HepG2 (cell line): ENCODE data around the gene SAMD4A. TPM values are rescaled to one million over a fixed set of nuclear protein-coding genes. Genes with fewer than 3 reads are reported as not detected.

ENCODE experiments used
- JDP2 ChIP-seq: sonication (generic); formaldehyde crosslinking; IDR thresholded peaks from 2 replicates; pipeline ENCODE4 v1.8.1; 2022; ENCODE audit warnings: missing genetic modification reagents, borderline replicate concordance
- polyA plus RNA-seq, 8 experiments: library from polyadenylated mRNA; depleted of rRNA in 3 of 8; stranded (reverse) in 7 of 8; unstranded in 1 of 8; fragments of >200 nt; fragmentation: Illumina TruSeq in 4 of 8; extraction: Trizol in 4 of 8; gene quantifications; 2 replicates each; pipeline versions ENCODE4 v1.2.1 to v1.2.3, GENCODE V29; 2011 to 2016; ENCODE audit warnings: low read depth in 4 of 8, missing spikeins in 1 of 8, mixed read lengths in 1 of 8; ENCODE audit not compliant: insufficient read depth in 1 of 8
- total RNA-seq, 5 experiments: library from RNA; depleted of rRNA; stranded (reverse); fragments of >200 nt; fragmentation: Illumina TruSeq; extraction: Trizol; gene quantifications; 2 replicates each; pipeline ENCODE4 v1.2.3, GENCODE V29; 2016; ENCODE audit warnings: low read depth in 1 of 5
- TF ChIP-seq, protein P1 (sequence below): sonication (generic); formaldehyde crosslinking; IDR thresholded peaks from 2 replicates; pipeline ENCODE4 v1.4.0; 2020; ENCODE audit warnings: mild to moderate bottlenecking, missing genetic modification reagents
- TF ChIP-seq, protein P2 (sequence below): IDR thresholded peaks from 2 replicates; pipeline ENCODE4 v1.6.1; 2016
- TF ChIP-seq, protein P3 (sequence below): sonication (generic); formaldehyde crosslinking; IDR thresholded peaks from one replicate; pipeline ENCODE4 v1.5.1; 2020; ENCODE audit warnings: mild to moderate bottlenecking, missing genetic modification reagents; ENCODE audit errors: not compliant biosample characterization
- TF ChIP-seq, protein P4 (sequence below): sonication (generic); formaldehyde crosslinking; IDR thresholded peaks from 2 replicates; pipeline ENCODE4 v1.4.0; 2020; ENCODE audit warnings: missing genetic modification reagents

Gene SAMD4A
- total and polyA plus RNA-seq, 2 of the 13 experiments (the other 11 are each of a cell fraction or from before 2014, with no cell fraction given), result 11.8 to 13.0 TPM

DNA sequence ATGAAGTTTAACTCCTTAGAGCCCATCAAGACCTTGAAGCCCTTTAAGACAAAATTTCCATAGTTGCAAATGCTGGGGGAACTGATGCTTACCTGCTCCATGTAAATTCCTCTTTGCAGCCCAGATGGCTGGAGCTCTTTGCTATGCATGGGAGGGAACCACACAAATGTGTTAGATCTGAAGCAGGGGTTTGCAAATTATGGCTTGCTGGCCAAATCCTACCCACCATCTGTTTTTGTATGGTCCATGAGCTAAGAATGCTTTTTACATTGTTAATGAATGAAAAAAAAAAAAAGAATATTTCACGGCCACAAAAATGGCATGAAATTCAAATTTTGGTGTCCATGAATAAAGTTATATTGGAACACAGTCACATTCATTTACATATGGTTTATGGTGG is 261.1 kb downstream of the SAMD4A start (continued):
- TF ChIP-seq, protein P1, sequence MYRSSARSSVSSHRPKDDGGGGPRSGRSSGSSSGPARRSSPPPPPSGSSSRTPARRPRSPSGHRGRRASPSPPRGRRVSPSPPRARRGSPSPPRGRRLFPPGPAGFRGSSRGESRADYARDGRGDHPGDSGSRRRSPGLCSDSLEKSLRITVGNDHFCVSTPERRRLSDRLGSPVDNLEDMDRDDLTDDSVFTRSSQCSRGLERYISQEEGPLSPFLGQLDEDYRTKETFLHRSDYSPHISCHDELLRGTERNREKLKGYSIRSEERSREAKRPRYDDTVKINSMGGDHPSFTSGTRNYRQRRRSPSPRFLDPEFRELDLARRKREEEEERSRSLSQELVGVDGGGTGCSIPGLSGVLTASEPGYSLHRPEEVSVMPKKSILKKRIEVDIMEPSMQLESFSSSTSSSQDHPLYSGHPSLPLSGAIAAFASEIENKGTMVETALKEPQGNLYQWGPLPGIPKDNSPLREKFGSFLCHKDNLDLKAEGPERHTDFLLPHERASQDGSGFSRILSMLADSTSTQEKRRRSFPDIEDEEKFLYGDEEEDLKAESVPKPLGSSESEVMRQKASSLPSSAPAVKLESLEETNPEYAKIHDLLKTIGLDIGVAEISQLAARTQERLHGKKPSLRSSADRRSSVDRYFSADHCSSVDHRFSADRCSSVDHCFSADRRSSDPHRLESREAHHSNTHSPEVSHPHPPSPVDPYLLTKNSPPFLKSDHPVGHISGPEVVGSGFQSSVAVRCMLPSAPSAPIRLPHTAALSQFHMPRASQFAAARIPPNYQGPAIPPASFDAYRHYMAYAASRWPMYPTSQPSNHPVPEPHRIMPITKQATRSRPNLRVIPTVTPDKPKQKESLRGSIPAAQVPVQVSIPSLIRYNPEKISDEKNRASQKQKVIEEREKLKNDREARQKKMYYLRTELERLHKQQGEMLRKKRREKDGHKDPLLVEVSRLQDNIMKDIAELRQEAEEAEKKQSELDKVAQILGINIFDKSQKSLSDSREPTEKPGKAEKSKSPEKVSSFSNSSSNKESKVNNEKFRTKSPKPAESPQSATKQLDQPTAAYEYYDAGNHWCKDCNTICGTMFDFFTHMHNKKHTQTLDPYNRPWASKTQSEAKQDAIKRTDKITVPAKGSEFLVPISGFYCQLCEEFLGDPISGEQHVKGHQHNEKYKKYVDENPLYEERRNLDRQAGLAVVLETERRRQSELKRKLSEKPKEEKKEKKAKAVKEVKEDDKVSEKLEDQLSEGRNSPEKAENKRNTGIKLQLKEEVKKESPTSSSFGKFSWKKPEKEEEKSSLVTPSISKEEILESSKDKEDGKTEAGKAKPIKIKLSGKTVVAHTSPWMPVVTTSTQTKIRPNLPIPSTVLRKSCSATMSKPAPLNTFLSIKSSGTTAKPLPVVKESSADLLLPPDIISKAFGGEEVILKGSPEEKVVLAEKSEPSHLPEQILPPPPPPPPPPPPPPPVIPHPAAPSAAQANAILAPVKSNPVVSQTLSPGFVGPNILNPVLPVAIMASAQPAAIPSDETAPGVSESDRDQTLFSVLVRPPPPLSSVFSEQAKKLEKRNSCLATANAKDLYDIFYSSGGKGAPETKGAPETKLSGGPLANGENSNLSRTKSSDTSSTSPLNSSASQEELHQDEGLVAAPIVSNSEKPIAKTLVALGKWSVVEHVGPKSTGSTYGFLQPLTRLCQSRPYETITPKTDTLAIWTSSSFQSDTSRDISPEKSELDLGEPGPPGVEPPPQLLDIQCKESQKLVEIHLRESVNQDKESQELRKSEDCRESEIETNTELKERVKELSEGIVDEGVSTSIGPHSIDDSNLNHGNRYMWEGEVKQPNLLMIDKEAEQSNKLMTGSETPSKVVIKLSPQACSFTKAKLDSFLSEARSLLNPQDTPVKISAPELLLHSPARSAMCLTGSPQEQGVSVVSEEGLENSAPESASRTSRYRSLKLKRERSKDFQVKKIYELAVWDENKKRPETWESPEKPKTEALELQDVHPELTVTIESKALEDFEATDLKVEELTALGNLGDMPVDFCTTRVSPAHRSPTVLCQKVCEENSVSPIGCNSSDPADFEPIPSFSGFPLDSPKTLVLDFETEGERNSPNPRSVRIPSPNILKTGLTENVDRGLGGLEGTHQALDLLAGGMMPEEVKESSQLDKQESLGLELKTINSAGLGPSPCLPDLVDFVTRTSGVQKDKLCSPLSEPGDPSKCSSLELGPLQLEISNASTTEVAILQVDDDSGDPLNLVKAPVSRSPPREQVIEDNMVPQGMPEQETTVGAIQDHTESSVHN, result no peak
- TF ChIP-seq, protein P2, sequence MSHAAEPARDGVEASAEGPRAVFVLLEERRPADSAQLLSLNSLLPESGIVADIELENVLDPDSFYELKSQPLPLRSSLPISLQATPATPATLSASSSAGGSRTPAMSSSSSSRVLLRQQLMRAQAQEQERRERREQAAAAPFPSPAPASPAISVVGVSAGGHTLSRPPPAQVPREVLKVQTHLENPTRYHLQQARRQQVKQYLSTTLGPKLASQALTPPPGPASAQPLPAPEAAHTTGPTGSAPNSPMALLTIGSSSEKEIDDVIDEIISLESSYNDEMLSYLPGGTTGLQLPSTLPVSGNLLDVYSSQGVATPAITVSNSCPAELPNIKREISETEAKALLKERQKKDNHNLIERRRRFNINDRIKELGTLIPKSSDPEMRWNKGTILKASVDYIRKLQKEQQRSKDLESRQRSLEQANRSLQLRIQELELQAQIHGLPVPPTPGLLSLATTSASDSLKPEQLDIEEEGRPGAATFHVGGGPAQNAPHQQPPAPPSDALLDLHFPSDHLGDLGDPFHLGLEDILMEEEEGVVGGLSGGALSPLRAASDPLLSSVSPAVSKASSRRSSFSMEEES, result no peak
- TF ChIP-seq, protein P3, sequence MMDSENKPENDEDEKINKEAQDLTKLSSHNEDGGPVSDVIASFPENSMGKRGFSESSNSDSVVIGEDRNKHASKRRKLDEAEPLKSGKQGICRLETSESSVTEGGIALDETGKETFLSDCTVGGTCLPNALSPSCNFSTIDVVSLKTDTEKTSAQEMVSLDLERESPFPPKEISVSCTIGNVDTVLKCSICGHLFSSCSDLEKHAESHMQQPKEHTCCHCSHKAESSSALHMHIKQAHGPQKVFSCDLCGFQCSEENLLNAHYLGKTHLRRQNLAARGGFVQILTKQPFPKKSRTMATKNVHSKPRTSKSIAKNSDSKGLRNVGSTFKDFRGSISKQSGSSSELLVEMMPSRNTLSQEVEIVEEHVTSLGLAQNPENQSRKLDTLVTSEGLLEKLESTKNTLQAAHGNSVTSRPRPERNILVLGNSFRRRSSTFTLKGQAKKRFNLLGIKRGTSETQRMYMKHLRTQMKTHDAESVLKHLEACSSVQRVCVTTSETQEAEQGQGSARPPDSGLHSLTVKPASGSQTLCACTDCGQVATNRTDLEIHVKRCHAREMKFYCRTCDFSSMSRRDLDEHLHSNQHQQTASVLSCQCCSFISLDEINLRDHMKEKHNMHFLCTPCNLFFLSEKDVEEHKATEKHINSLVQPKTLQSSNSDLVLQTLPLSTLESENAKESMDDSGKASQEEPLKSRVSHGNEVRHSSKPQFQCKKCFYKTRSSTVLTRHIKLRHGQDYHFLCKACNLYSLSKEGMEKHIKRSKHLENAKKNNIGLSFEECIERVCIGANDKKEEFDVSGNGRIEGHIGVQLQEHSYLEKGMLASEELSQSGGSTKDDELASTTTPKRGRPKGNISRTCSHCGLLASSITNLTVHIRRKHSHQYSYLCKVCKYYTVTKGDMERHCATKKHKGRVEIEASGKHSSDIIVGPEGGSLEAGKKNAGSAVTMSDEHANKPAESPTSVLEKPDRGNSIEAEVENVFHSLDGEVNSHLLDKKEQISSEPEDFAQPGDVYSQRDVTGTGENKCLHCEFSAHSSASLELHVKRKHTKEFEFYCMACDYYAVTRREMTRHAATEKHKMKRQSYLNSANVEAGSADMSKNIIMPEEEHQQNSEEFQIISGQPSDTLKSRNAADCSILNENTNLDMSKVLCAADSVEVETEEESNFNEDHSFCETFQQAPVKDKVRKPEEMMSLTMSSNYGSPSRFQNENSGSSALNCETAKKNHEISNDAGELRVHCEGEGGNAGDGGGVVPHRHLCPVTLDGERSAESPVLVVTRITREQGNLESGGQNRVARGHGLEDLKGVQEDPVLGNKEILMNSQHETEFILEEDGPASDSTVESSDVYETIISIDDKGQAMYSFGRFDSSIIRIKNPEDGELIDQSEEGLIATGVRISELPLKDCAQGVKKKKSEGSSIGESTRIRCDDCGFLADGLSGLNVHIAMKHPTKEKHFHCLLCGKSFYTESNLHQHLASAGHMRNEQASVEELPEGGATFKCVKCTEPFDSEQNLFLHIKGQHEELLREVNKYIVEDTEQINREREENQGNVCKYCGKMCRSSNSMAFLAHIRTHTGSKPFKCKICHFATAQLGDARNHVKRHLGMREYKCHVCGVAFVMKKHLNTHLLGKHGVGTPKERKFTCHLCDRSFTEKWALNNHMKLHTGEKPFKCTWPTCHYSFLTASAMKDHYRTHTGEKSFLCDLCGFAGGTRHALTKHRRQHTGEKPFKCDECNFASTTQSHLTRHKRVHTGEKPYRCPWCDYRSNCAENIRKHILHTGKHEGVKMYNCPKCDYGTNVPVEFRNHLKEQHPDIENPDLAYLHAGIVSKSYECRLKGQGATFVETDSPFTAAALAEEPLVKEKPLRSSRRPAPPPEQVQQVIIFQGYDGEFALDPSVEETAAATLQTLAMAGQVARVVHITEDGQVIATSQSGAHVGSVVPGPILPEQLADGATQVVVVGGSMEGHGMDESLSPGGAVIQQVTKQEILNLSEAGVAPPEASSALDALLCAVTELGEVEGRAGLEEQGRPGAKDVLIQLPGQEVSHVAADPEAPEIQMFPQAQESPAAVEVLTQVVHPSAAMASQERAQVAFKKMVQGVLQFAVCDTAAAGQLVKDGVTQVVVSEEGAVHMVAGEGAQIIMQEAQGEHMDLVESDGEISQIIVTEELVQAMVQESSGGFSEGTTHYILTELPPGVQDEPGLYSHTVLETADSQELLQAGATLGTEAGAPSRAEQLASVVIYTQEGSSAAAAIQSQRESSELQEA (CRISPR knock-in tag), result no peak
- TF ChIP-seq, protein P4, sequence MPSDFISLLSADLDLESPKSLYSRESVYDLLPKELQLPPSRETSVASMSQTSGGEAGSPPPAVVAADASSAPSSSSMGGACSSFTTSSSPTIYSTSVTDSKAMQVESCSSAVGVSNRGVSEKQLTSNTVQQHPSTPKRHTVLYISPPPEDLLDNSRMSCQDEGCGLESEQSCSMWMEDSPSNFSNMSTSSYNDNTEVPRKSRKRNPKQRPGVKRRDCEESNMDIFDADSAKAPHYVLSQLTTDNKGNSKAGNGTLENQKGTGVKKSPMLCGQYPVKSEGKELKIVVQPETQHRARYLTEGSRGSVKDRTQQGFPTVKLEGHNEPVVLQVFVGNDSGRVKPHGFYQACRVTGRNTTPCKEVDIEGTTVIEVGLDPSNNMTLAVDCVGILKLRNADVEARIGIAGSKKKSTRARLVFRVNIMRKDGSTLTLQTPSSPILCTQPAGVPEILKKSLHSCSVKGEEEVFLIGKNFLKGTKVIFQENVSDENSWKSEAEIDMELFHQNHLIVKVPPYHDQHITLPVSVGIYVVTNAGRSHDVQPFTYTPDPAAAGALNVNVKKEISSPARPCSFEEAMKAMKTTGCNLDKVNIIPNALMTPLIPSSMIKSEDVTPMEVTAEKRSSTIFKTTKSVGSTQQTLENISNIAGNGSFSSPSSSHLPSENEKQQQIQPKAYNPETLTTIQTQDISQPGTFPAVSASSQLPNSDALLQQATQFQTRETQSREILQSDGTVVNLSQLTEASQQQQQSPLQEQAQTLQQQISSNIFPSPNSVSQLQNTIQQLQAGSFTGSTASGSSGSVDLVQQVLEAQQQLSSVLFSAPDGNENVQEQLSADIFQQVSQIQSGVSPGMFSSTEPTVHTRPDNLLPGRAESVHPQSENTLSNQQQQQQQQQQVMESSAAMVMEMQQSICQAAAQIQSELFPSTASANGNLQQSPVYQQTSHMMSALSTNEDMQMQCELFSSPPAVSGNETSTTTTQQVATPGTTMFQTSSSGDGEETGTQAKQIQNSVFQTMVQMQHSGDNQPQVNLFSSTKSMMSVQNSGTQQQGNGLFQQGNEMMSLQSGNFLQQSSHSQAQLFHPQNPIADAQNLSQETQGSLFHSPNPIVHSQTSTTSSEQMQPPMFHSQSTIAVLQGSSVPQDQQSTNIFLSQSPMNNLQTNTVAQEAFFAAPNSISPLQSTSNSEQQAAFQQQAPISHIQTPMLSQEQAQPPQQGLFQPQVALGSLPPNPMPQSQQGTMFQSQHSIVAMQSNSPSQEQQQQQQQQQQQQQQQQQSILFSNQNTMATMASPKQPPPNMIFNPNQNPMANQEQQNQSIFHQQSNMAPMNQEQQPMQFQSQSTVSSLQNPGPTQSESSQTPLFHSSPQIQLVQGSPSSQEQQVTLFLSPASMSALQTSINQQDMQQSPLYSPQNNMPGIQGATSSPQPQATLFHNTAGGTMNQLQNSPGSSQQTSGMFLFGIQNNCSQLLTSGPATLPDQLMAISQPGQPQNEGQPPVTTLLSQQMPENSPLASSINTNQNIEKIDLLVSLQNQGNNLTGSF (CRISPR knock-in tag), result no peak
- TF ChIP-seq JDP2, result no peak
